GM12891 (cell line): Measurements from ENCODE around the gene GRIK3.

ENCODE experiments used
- PAX5 ChIP-seq: IDR thresholded peaks from 2 replicates; pipeline ENCODE4 v1.6.1; 2011; ENCODE audit warnings: low read length, moderate library complexity, mild to moderate bottlenecking; ENCODE audit not compliant: insufficient read depth, severe bottlenecking
- POLR2A ChIP-seq: IDR thresholded peaks from 2 replicates; pipeline ENCODE4 v1.6.1; 2011; ENCODE audit warnings: low read depth, low read length, control low read depth
- POLR2AphosphoS5 ChIP-seq: IDR thresholded peaks from 2 replicates; pipeline ENCODE4 v1.6.1; 2011; ENCODE audit warnings: low read depth, low read length, control low read depth
- POU2F2 ChIP-seq: IDR thresholded peaks from 2 replicates; pipeline ENCODE4 v1.6.1; 2011; ENCODE audit warnings: low read depth, mild to moderate bottlenecking, control low read depth, low read length, moderate library complexity
- TAF1 ChIP-seq: IDR thresholded peaks from 2 replicates; pipeline ENCODE4 v1.6.1; 2011; ENCODE audit warnings: low read depth, low read length, control low read depth

- no peak for TF ChIP-seq PAX5
- no peak for TF ChIP-seq POLR2A
- TF ChIP-seq POLR2AphosphoS5 = no peak
- TF ChIP-seq TAF1 = no peak
- no peak for TF ChIP-seq POU2F2
Observed at GRCh38 chr1:36796106-36796590, 238.2 kb downstream of the GRIK3 start.
